GM11168 (cell line): Measurements from ENCODE around the gene ABCA4.

Experiments used
- in situ Hi-C: fragments of 300-500 bp; cut with MboI; formaldehyde crosslinking; loops from one replicate; pipeline ENCODE4 v1.12.0; 2022; ENCODE audit warnings: low sequenced_read_pairs; ENCODE audit not compliant: unreplicated experiment

ABCA4 gene

DNA sequence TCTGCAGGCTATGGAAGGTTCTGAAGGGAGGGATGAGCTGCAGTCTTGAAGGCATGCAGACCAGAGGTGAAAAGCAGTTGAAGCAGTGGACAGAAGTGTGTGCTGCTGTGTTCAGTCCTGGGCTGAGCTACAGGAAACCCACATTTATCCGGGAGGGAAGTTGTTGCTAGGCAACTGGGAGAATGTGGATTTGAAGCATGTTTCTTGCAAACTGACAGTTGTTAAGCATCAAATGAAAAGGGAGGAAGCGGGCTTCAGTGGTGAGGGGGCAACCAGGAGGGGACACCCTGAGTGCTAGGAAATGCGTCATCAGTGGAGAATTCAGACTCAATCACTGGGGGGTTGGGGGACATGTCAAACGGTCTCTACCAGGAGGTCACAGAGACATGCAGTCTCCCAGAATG is 28.7 kb downstream of the ABCA4 start:
- in situ Hi-C loops: no loop called here

DNA sequence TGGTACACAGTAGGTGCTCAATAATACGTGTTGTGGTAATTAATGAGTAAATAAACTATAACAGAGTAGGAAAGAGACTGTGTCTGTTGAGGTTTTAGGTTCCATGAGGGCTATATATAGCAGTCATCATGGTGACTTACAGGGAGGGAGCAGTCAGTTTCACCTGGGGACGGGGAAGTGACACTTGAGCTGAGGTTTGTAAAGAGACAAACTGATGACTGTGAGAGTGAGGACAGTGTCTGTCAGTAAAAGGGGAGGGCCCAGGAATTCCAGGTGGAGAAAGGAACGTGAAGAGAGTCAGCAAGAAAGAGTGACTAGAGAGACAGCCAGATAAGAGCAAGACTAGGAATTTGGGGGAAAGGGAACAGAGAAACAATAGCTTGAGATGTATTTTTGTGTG is 30.2 kb downstream of the ABCA4 start:
- in situ Hi-C loops: no loop called here

DNA sequence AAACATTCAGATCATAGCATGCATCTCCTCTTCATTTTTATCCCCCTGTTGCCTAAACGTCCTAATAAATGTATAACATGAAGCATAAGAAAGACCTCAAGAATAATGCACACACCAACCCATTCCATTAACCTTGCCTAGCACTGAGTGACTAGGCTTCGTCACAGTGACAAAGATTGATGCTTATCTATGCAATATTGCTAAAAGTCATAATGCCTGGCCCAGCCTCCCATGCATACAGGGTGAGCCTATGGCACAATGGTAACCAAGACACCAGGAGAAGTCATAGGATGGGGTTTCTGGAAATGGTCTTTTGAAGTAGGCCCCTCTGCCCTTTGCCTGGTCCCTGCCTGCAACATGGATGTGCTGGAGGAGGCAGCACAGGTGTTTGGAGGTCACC is 33.8 kb downstream of the ABCA4 start:
- in situ Hi-C loops: no loop called here

DNA sequence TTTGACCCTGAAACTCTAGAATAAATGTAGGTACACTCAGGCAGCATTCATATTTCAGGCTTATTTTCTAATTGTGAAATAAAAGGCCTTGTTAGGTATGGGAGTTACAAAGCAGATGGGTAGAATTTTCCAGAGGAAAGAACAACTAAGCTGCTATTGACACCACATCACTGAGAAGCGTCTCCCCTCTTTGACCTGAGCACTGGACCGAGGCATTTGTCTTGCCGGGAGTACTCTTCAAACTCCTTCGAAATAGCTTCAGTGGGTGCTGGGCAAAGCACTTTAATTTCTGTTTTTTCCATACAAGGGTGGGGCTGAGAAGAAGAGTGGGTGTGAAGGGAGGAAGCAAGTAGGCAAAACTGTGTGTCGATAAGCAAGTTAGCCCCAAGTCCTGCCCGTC is 36.4 kb downstream of the ABCA4 start:
- in situ Hi-C loops: no loop called here

DNA sequence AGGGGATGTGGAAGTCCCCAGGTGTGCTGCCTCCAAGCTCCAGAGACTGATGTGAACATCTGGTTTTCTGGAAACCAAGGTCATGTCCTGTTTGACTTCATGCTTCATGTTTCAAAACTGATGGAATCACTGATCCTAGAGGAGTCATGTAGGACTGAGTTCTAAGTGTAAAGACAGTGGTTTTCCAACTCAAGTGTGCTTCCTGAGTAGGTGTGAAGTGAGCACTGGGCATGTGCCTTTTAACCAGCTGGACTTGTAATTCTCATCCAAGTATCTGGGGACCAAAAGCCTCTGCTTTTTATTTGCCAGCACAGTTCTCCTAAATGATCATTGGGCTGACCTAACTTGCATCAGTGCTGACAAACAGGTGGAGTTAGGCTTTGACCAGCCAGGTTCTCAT is 36.9 kb downstream of the ABCA4 start:
- in situ Hi-C loops: no loop called here

DNA sequence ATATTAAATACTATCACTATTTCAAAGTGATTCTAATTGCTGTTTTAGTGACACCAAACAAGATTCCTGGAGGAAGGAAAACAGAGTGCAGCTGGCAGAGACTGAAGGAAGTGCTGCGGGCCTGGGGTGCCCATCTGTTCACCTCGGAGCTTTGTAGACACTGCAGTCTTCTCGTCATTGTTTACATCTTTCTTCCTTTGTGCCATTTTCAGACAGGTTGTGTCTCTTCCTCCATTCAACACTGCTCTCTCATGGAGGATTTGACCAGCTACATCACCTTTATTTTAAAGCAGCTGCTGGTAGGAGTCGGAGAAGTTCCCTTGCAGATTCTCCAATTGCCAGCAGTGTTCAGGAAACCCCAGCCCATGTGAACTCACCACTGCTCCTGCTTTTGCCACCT is 37.3 kb downstream of the ABCA4 start:
- in situ Hi-C loops: no loop called here

DNA sequence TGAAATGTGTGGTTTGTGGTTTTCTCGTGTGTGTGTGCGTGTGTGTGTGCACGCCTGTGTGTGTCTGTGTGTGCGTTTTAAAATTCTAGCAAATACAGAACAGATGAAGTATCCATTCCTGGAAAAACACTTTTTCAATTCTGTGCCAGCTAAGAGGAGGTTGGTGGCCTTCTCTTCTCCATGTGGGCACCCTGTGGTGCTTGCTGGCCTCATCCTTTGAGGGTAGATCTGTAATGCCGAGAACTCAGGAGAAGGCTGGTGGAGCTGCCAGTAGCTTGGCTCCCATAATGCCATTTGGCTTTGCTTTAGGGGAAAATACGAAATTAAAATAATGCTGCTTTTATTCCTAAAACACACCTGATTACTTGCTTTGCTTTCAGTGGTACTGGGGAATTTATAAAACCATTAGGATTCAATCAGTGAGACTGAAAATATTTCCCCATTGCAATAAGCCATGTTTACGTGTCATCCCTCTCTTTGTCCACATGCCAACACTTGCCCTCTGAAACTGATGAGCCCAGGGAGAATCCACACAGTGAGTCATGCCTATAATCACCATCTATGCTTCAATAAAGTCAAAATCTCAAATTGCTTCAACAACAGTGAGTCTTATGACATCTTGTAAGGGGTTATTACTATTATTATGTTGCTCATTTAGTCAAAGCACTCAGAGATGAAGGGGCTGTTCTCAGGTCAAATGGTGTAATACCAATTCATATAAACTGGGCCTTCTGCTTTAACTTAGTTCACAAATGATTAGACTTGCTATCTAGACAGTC is 39.2 kb downstream of the ABCA4 start:
- in situ Hi-C loops: no loop called here

DNA sequence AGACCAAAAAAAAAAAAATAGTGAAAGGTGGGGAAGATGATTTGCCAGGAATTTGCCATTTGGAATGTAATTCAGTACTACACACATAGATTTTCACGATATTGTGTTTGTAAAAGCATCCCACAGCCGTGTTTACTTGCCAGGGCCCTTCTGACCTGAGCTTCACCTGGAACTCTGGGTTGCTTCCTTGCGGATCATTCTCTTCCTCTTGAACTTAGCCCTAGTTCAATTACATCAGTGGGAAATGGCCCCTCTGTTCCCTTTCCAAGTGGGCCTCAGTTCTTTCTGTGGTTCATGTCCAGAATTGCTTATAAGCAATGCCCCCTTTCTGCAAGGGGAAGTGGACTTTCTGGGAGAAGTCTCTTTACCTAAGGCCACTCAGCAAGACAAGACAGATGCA is 41.0 kb downstream of the ABCA4 start:
- in situ Hi-C loops: no loop called here

DNA sequence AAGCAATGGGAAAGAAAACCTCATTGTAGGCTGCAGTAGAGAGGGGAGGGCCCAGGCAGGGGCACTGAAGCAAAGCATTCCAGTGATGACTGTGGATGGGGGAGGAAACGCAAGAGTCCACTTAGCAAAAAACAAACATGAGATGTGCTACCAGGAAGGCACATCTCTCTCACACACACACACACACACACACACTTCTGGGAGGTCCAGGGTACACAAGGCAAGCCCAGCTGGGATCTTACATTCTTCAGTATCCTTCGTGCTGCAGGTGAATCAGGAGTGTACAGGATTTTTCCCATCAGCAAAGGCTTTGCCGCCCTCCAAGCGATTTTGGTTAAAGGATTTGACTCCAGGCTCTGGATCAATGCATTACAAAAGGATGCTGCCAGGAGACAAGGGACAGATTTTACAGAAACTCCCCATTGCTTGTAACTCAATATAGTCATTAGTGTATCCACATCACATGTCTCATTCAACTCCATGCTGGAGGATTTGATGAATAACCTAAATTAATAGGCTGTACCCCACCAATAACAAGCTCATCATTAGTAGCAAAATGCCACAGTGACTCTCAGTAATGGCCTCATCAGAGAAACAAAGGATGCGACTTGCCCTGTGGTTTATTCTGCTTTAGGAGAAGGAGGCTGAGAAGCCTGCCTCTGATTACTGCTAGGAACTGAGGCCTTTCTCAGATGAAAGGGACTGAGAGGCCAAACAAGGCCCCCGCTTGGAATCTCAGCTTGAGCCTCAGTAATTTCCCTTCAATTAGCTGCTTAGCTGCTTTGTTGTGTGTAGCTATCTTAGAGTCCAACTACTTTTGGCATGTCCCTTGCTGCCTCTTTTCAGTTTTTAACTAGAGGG is 41.6 kb downstream of the ABCA4 start:
- in situ Hi-C loops: no loop called here

DNA sequence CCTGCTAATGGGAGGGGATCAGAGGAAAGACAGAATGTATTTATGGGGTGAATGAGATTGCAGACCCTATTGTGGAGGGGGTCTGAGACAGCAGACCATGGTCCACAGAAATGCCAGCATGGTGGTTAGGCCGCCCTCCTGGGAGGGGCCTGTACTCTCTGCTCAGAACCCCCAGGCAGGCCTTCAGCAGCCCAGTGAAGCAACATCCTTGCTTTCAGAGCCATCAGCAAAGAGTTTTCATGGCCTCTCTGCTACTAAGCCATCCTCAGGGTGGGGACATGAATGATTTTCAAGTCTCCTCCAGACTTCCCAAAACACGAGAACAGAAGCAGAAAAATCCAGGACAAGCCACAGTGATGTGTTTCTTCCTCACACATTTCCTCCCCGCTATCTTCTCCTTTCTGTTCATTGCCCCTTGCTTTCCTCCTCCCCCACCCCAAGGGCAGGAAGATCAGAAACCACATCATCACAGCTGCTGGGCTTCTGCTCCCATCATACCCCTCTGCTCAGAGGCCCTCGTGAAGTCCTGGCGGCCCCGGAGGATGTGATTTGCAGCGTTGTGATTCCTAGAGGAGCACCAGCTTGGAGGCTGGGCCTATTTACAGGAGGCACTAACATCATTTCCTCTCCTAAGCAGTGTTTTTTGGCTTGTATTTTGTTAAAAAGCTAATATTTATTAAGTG is 48.0 kb downstream of the ABCA4 start:
- in situ Hi-C loops: loop anchor here (25.0 kb wide), 2 partner anchors 389 to 739 kb away; partner anchors contain the start of gene SLC44A3

DNA sequence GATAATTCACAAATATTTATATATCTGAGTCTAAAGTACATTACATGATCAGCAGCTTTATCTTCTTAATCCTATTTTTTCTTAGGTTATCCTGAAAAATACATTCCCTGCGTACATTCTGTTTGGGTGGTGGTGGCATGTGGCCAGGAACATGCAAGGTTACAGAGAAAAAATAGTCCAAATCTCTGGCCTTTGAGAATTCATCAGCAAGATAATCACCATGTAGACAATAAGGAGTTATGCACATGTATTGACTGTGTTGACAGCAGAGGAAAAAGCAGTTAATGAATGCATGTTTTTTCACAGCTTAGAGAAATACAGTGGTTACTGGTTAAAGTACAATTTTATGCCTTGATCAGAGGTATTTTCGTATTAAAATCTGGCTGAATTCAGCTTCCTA is 49.0 kb downstream of the ABCA4 start:
- in situ Hi-C loops: loop anchor here (25.0 kb wide), 2 partner anchors 390 to 740 kb away; partner anchors contain the start of gene SLC44A3

DNA sequence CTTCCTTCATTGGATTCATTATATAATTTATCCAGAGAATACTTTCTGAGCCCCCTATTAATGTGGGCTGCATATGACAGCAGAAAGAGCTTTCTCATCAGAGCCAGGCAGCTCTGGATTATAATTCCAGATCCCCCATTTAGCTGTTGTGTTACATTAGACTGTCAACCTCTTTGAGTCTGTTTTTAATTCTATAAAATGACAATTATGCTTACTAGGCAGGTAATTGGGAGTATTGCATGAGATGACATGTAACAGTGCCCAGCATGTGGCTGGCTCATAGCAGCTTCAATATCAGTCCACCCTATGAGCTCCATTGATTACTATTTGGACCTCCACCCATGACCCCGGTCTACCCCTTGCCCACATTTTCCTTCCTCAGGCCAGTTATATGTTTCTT is 49.6 kb downstream of the ABCA4 start:
- in situ Hi-C loops: loop anchor here (25.0 kb wide), 2 partner anchors 391 to 741 kb away; partner anchors contain the start of gene SLC44A3

DNA sequence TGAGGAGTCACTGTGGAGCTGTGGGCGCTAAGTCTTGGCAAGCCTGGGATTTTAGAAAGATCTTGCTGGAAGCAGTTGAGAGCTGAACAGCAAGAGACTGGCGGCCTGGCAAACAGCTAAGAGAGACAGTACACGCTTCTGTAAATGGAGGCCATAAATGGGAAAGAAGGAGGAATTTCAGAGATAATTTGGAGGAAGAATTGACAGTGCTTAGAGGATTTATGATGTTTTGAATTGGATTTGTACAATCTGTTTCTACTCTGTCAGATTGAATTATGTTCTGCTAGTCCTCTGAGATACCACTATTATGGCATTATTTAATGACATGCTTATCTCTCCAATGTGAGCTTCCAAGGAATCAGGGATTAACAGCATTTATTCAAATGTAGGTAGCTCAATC is 50.1 kb downstream of the ABCA4 start:
- in situ Hi-C loops: loop anchor here (25.0 kb wide), 2 partner anchors 391 to 741 kb away; partner anchors contain the start of gene SLC44A3

DNA sequence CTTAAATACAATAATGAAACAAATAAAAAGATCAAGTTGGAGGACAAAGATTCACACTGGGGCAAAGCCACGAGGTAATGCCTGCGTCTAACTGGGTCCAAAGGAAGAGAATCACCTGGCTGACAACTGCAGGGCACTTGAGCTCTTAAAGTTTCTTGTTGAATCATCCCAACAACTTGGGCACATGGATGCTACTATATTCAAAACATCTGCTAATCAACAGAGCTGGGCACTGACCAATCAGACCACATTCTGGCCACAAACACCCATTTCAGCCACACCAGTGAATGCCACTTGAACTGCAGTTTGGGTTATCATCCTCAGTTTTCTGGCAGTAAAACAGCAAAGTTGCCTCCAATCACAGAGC is 51.0 kb downstream of the ABCA4 start:
- in situ Hi-C loops: loop anchor here (25.0 kb wide), 2 partner anchors 392 to 742 kb away; partner anchors contain the start of gene SLC44A3

DNA sequence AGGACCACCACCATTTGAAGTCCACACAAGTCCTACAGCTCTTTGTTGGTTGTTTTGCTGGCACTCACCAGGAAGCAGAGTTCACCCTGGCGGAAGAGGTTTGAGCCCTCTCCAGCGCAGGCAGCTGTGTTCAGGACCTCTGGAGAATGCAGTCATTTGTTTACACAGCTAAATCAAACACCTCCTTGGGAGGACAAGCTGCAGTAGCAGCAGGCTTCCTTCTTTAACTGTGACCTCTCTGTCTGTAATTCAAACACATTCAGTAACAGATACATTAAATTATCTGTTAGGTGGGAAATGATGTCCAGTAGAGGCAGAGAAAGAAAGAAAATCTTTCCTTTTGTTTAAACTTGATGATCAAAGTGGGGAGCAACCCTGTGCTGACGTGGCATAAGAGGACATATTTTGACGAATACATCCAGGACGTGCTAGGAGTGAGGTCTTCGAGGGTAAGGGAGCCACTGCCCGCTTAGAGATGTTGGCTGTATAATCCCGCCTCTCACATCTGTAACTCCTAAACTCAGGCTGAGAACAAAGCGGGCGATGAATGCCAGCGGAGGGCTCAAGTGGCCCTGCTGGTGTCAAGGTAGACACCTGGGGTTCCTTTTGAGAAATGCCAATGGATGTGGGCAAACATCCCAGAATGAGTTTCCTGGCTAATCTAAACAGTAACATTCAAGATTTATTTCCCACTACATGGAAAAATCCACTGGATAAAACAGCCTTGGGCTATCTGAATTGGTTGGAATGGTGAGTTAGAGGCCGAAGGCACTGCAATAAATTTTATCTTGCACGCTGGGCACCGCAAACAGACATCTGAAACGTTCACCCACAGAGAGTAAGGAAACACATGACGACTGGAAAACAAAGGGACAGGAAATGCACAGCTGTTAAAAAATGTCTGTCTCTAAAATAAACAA is 51.7 kb downstream of the ABCA4 start:
- in situ Hi-C loops: loop anchor here (25.0 kb wide), 2 partner anchors 393 to 743 kb away; partner anchors contain the start of gene SLC44A3

DNA sequence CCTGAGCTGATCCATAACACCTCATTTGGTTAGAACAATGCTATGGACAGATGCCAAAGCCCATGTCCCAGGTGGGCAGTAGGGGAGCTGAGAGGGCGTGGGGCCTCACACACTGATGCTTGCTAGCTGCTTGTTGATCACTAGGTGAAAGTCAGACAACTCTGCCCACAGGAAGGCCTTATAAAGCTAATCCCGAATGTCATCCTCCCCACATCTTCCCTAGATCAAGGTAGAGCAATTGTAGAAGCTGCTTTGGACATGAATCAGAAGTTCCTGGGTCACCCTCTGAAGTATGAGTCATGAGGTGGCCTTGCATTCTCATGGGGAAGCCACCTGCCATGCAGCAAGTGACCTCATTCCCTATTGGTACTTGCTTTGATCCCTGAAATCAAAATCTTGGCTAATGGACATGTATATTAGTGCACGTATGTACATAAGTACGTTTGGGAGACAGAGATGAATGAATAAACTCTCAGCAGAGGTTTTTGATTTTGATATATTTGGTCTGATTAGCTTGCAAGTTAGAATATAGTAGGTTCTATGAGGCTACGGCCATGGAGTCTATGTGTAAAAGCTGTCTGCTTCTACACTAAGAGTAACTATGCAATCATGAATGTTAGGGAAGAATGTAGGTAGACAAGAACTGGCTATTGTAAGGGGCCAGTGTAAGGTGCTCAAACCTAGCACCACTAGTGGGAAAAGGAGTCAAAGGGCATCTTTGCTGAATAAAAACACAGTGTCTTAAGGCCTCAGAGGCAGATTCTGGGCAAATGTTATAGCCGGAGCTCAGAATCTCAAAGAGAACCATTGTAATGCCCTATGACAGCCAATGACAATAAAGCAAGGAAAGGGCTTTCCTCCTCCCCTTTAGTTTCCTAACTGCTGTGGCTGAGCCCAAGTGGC is 52.6 kb downstream of the ABCA4 start:
- in situ Hi-C loops: loop anchor here (25.0 kb wide), 2 partner anchors 394 to 744 kb away; partner anchors contain the start of gene SLC44A3

DNA sequence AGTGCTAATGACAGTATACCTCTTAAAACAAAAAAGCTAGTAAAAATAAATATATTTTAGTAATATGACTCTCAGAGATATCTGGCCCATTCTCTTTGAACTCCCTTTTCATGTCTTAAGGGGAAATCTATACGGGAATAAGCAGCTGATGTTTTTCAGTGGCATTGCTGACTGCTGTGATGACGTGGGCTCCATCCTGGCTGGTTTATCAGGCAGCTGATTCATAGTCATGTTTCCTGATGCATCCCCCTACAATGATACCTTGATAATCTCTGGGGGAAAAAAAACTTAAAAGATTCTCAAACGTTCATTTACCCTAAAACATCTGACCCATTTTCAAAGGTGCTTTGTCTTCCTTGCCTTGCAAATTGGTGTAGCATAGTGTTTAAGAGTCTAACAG is 53.8 kb downstream of the ABCA4 start:
- in situ Hi-C loops: loop anchor here (25.0 kb wide), 2 partner anchors 395 to 745 kb away; partner anchors contain the start of gene SLC44A3

DNA sequence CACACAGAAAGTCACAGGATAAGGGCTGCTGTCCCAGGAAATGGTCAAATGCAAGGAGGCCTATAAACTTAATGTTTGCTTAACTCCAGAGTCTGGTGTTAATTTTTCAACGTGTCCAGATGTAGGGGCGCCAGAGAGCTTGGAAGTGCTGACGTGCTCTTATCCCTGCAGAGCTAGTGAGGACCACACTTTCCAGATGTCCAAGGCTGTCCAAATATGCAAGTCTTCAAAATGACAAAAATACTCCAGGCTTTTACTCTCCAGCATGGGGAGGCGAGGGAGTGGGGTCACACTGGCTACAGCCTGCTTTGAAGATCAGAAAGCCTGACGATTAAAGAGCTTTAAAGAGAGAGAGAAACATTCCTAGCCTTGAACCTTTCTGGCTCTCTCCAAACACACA is 57.6 kb downstream of the ABCA4 start:
- in situ Hi-C loops: loop anchor here (5.0 to 25.0 kb wide), 3 partner anchors 269 to 749 kb away; partner anchors contain the start of gene SLC44A3
